GM23338 (cell line): ENCODE data around the gene TAF3. TPM values are rescaled to one million over a fixed set of nuclear protein-coding genes. Genes with fewer than 3 reads are reported as not detected.

Source experiments
- ATAC-seq: fragments of 200-7000 bp; cut with Tn5 transposase; 3 replicates; pipeline ENCODE4 v1.9.1; 2020
- DNase-seq: peaks from one replicate; pipeline ENCODE4 v3.0.0-alpha.2; 2015; ENCODE audit warnings: low spot score
- H2AFZ ChIP-seq: fragments of 200-600 bp; sonication (generic); 2 replicates; pipeline ENCODE4 v1.8.0; 2016; ENCODE audit warnings: antibody characterized with exemption, mild to moderate bottlenecking, moderate library complexity
- H3F3A ChIP-seq: fragments of 200-600 bp; sonication (generic); replicated peaks from 2 replicates; pipeline ENCODE4 v1.8.0; 2017; ENCODE audit warnings: antibody characterized with exemption, mixed run types, low read depth
- H3K27ac ChIP-seq: fragments of 200-600 bp; sonication (generic); 2 replicates; pipeline ENCODE4 v1.6.1; 2016; ENCODE audit warnings: low read depth
- H3K27me3 ChIP-seq: fragments of 200-600 bp; sonication (generic); 2 replicates; pipeline ENCODE4 v1.8.0; 2016; ENCODE audit warnings: mild to moderate bottlenecking, mixed run types, moderate library complexity; ENCODE audit not compliant: insufficient read depth
- H3K36me3 ChIP-seq: fragments of 200-600 bp; sonication (generic); 2 replicates; pipeline ENCODE4 v1.8.0; 2016; ENCODE audit warnings: mild to moderate bottlenecking; ENCODE audit not compliant: insufficient read depth
- H3K4me1 ChIP-seq: fragments of 200-600 bp; sonication (generic); 2 replicates; pipeline ENCODE4 v1.8.0; 2016; ENCODE audit warnings: mild to moderate bottlenecking, moderate library complexity; ENCODE audit not compliant: insufficient read depth
- H3K4me2 ChIP-seq: fragments of 200-600 bp; sonication (generic); 2 replicates; pipeline ENCODE4 v1.7.1; 2017; ENCODE audit warnings: mixed run types
- H3K4me3 ChIP-seq: fragments of 200-600 bp; sonication (generic); 2 replicates; pipeline ENCODE4 v1.6.1; 2016; ENCODE audit warnings: mixed run types
- H3K79me2 ChIP-seq: fragments of 200-600 bp; sonication (generic); replicated peaks from 2 replicates; pipeline ENCODE4 v1.8.0; 2017; ENCODE audit warnings: mild to moderate bottlenecking; ENCODE audit not compliant: insufficient read depth
- H3K9me2 ChIP-seq: fragments of 200-600 bp; sonication (generic); 2 replicates; pipeline ENCODE4 v1.8.0; 2017; ENCODE audit not compliant: insufficient read depth
- H4K20me1 ChIP-seq: fragments of 200-600 bp; sonication (generic); replicated peaks from 2 replicates; pipeline ENCODE4 v1.8.0; 2017; ENCODE audit warnings: mild to moderate bottlenecking; ENCODE audit not compliant: insufficient read depth
- H3K27ac Mint-ChIP-seq: 2 replicates; pipeline ENCODE4 v1.8.0; 2020; ENCODE audit warnings: inconsistent platforms, mild to moderate bottlenecking, moderate library complexity, mixed read lengths
- H3K27me3 Mint-ChIP-seq: 3 replicates; pipeline ENCODE4 v1.8.0; 2022; ENCODE audit warnings: low read depth, mild to moderate bottlenecking, moderate library complexity, mixed read lengths, inconsistent platforms; ENCODE audit not compliant: insufficient read depth, poor library complexity
- H3K36me3 Mint-ChIP-seq: 3 replicates; pipeline ENCODE4 v1.8.0; 2021; ENCODE audit warnings: low read depth, mild to moderate bottlenecking, inconsistent platforms, moderate library complexity, mixed read lengths
- H3K4me1 Mint-ChIP-seq: 3 replicates; pipeline ENCODE4 v1.8.0; 2020; ENCODE audit warnings: mild to moderate bottlenecking, inconsistent platforms, mixed read lengths
- H3K4me3 Mint-ChIP-seq: 3 replicates; pipeline ENCODE4 v1.8.0; 2021; ENCODE audit warnings: moderate library complexity, mild to moderate bottlenecking, inconsistent platforms, mixed read lengths
- H3K9me3 Mint-ChIP-seq: 3 replicates; pipeline ENCODE4 v1.8.0; 2020; ENCODE audit warnings: moderate library complexity, mild to moderate bottlenecking, inconsistent platforms, mixed read lengths
- CREB1 ChIP-seq: fragments of 250-450 bp; sonication (Bioruptor Pico); IDR thresholded peaks from 2 replicates; pipeline ENCODE4 v1.5.0; 2020; ENCODE audit warnings: low read depth, mild to moderate bottlenecking, moderate library complexity
- CTCF ChIP-seq, 2 experiments: fragments of 200-600 bp in 1 of 2; sonication (generic) in 1 of 2; conservative IDR thresholded peaks; 2 replicates each; pipeline versions ENCODE4 v1.5.1 to v1.6.1; 2016 to 2017; ENCODE audit warnings: antibody characterized with exemption in 2 of 2, low read depth in 2 of 2, mild to moderate bottlenecking in 2 of 2, moderate library complexity in 1 of 2
- ETS1 ChIP-seq: IDR thresholded peaks from 2 replicates; pipeline ENCODE4 v1.6.1; 2016; ENCODE audit warnings: antibody characterized with exemption
- EZH2 ChIP-seq: fragments of 200-600 bp; sonication (generic); IDR thresholded peaks from one replicate; pipeline ENCODE4 v1.8.0; 2017; ENCODE audit warnings: antibody characterized with exemption, mild to moderate bottlenecking, low read depth; ENCODE audit not compliant: unreplicated experiment
- EZH2phosphoT487 ChIP-seq: fragments of 200-600 bp; sonication (generic); IDR thresholded peaks from one replicate; pipeline ENCODE4 v1.8.1; 2018; ENCODE audit warnings: antibody characterized with exemption; ENCODE audit not compliant: unreplicated experiment
- JUNB ChIP-seq: IDR thresholded peaks from one replicate; pipeline ENCODE4 v1.6.1; 2016; ENCODE audit warnings: antibody characterized with exemption; ENCODE audit not compliant: unreplicated experiment
- NANOG ChIP-seq: IDR thresholded peaks from 2 replicates; pipeline ENCODE4 v1.6.1; 2016; ENCODE audit warnings: antibody characterized with exemption, borderline replicate concordance
- POLR2AphosphoS5 ChIP-seq: IDR thresholded peaks from 2 replicates; pipeline ENCODE4 v1.6.1; 2016; ENCODE audit warnings: antibody characterized with exemption, low read depth
- ZNF114 ChIP-seq: fragments of 250-450 bp; sonication (Bioruptor Pico); IDR thresholded peaks from 2 replicates; pipeline ENCODE4 v1.5.0; 2020; ENCODE audit warnings: mild to moderate bottlenecking, moderate library complexity
- ZNF462 ChIP-seq: fragments of 250-450 bp; sonication (Bioruptor Pico); IDR thresholded peaks from 2 replicates; pipeline ENCODE4 v1.5.0; 2020; ENCODE audit warnings: mild to moderate bottlenecking, moderate library complexity
- polyA plus RNA-seq: library from polyadenylated mRNA; unstranded; fragments of >200 nt; fragmentation: Nextera tagmentation; extraction: Ambion mirVana; gene quantifications from 2 replicates; pipeline ENCODE4 v1.2.1, GENCODE V29; 2016
- total RNA-seq: library from RNA; depleted of rRNA; stranded (reverse); fragments of >200 nt; shearing (Covaris generic); gene quantifications from 2 replicates; pipeline ENCODE4 v1.2.3, GENCODE V29; 2014

Gene TAF3
- total and polyA plus RNA-seq, 2 experiments from 2014 or later = 6.4 to 15.2 TPM

- Histone ChIP-seq H4K20me1 (no peaks in the 10 kb centered on the region), H3K36me3 (no peaks in the 10 kb centered on the region), H2AFZ (no peak overlapping the region), H3F3A (no peaks in the 10 kb centered on the region), H3K79me2 (no peaks in the 10 kb centered on the region), H3K4me2 (no peak overlapping the region), H3K27me3 (no peaks in the 10 kb centered on the region), H3K4me1 (no peaks in the 10 kb centered on the region), H3K4me3 (no peak overlapping the region), H3K9me2 (0 out of 2 replicates have a peak, but pooled peaks cover 5% of the 10 kb centered on the region), H3K27ac (no peak overlapping the region)
- H3K4me3 Mint-ChIP-seq = no peak overlapping the region
- TF ChIP-seq POLR2AphosphoS5 (no peak), ZNF114 (no peak), ZNF462 (CRISPR knock-in tag) (no peak), JUNB (no peak)
- ATAC-seq (no peak), DNase-seq (no peak)
- no peaks in the 10 kb centered on the region for H3K9me3 Mint-ChIP-seq
- no peak overlapping the region; the same call in 1 of the 2 replicates for H3K27ac Mint-ChIP-seq
- H3K4me1 Mint-ChIP-seq = peaks cover 3% of the 10 kb centered on the region
- no peaks in the 10 kb centered on the region for H3K27me3 Mint-ChIP-seq
- peaks cover 5% of the 10 kb centered on the region; the same call in 2 of the 3 replicates for H3K36me3 Mint-ChIP-seq
Measured at GRCh38 chr10:7969623-7970022, 151.3 kb downstream of the TAF3 start.

- Histone ChIP-seq H4K20me1 (no peaks in the 10 kb centered on the region), H3K4me1 (no peaks in the 10 kb centered on the region), H3K4me3 (no peak overlapping the region), H3K36me3 (no peaks in the 10 kb centered on the region), H2AFZ (no peak overlapping the region), H3K9me2 (no peaks in the 10 kb centered on the region), H3K79me2 (no peaks in the 10 kb centered on the region), H3K27me3 (no peaks in the 10 kb centered on the region), H3K27ac (no peak overlapping the region), H3F3A (no peaks in the 10 kb centered on the region), H3K4me2 (no peak overlapping the region)
- Mint-ChIP-seq H3K9me3 (no peaks in the 10 kb centered on the region), H3K27me3 (no peaks in the 10 kb centered on the region), H3K4me3 (no peak overlapping the region), H3K36me3 (no peaks in the 10 kb centered on the region; the same call in 2 of the 3 replicates), H3K27ac (no peak overlapping the region), H3K4me1 (peaks cover 3% of the 10 kb centered on the region)
- no peak for ATAC-seq
- DNase-seq = no peak
- TF ChIP-seq EZH2 = no peak
- no peak for TF ChIP-seq ETS1
- no peak for TF ChIP-seq CTCF (conservative IDR thresholded peaks at IDR 0.05; ENCODE audit: low read depth in 2 of 2)
- TF ChIP-seq ZNF114 = no peak
- no peak for TF ChIP-seq CREB1 (CRISPR knock-in tag)
- no peak for TF ChIP-seq NANOG
- no peak for TF ChIP-seq EZH2phosphoT487
Measured at GRCh38 chr10:7971949-7972348, 153.6 kb downstream of the TAF3 start.
